Skeletal muscle satellite cell (primary cell): ENCODE data around the gene NBR1.
A peak's percentile ranks its signal among the peaks of the same experiment; 100 is the strongest.
"Not testable (repeated sequence)": the region's sequence is repeated elsewhere in the genome, so short reads cannot be mapped to it uniquely, and the experiment has no call there.

Experiments
- H3K27me3 ChIP-seq: 2 replicates; pipeline ENCODE4 v1.7.0; 2013; ENCODE audit warnings: low read length; ENCODE audit not compliant: control insufficient read depth, insufficient read depth
- H3K36me3 ChIP-seq: 2 replicates; pipeline ENCODE4 v1.7.0; 2013; ENCODE audit warnings: mild to moderate bottlenecking, control low read depth, low read length; ENCODE audit not compliant: insufficient read depth
- H3K4me1 ChIP-seq: 2 replicates; pipeline ENCODE4 v1.7.0; 2013; ENCODE audit warnings: low read length; ENCODE audit not compliant: control insufficient read depth, insufficient read depth
- H3K4me2 ChIP-seq: 2 replicates; pipeline ENCODE4 v1.7.0; 2013; ENCODE audit warnings: mild to moderate bottlenecking, low read length
- H3K4me3 ChIP-seq: 2 replicates; pipeline ENCODE4 v1.7.0; 2013; ENCODE audit warnings: low read length
- H3K9ac ChIP-seq: 2 replicates; pipeline ENCODE4 v1.7.0; 2013; ENCODE audit warnings: mild to moderate bottlenecking, low read depth, low read length, moderate library complexity
- H3K9me3 ChIP-seq: replicated peaks from 2 replicates; pipeline ENCODE4 v1.7.0; 2013; ENCODE audit warnings: mild to moderate bottlenecking, control low read depth, low read length

Gene NBR1

GRCh38 chr17:43165971-43166370 lies 5.0 kb upstream of the NBR1 start:
- H3K4me2 ChIP-seq, H3K36me3 ChIP-seq, H3K4me1 ChIP-seq, H3K27me3 ChIP-seq, H3K9ac ChIP-seq, H3K4me3 ChIP-seq, H3K9me3 ChIP-seq: not testable (repeated sequence)

DNA sequence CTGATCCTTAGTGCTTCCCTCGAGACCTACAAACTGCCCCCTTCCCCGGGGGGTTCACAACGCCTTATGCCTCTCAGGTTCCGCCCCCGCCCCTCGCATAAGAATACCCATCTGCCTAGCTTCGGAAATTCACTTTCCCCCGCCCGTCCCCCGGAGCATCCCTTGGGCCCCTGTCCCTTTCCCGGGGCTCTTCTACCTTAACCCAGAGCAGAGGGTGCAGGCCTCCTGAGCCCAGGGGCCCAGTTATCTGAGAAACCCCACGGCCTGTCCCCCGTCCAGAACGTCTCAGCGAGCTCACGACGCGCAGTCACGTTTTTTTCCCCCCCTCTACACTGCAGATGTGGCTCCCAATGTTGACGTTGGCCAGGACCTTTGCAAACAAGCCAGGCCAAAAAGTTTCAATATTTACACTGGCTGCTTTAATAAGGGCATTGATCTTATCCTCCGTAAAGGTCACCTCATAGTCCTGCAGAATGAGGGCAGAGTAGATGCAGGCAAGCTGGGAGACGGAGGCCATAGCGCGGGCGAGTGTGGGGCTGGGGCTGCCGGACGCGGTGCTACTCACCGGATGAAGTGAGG lies 1.4 kb upstream of the NBR1 start:
- Histone ChIP-seq H3K4me2 (peak overlapping the region; percentile 93), H3K9me3 (no peaks in the 10 kb centered on the region), H3K4me3 (peak overlapping the region; percentile 86), H3K36me3 (no peaks in the 10 kb centered on the region), H3K4me1 (peaks cover 18% of the 10 kb centered on the region), H3K27me3 (no peaks in the 10 kb centered on the region), H3K9ac (peak overlapping the region; percentile 95)

DNA sequence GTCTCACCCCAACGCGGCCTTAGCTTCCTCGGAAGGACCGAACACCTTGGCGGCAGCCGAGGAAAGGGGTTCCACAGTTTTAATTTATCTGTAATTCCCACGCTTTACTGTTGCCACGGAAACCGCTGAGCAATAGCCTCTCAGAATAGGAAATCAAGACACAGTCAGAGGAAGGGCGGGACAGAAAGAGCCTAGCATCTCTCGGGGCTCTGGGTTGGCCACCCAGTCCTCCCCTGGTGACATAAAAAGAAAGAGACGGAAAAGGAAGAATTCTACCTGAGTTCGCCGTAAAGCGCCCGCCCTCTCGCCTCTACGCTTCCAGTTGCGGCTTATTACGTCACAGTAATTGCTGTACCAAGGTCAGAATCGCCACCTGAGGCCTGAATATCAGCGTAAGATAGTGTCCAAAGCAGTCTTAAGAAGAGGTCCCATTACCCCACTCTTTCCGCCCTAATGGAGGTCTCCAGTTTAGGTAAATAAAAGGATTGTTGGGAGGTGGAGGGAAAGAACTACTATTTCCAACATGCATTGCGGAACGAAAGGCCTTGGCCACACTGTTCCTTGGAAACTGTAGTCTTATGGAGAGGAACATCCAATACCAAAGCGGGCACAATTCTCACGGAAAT lies 761 bp upstream of the NBR1 start:
- Histone ChIP-seq H3K36me3 (no peaks in the 10 kb centered on the region), H3K9me3 (no peaks in the 10 kb centered on the region), H3K27me3 (no peaks in the 10 kb centered on the region), H3K9ac (peak overlapping the region; percentile 95), H3K4me2 (peak overlapping the region; percentile 93), H3K4me1 (peaks cover 18% of the 10 kb centered on the region), H3K4me3 (peak overlapping the region; percentile 86)

DNA sequence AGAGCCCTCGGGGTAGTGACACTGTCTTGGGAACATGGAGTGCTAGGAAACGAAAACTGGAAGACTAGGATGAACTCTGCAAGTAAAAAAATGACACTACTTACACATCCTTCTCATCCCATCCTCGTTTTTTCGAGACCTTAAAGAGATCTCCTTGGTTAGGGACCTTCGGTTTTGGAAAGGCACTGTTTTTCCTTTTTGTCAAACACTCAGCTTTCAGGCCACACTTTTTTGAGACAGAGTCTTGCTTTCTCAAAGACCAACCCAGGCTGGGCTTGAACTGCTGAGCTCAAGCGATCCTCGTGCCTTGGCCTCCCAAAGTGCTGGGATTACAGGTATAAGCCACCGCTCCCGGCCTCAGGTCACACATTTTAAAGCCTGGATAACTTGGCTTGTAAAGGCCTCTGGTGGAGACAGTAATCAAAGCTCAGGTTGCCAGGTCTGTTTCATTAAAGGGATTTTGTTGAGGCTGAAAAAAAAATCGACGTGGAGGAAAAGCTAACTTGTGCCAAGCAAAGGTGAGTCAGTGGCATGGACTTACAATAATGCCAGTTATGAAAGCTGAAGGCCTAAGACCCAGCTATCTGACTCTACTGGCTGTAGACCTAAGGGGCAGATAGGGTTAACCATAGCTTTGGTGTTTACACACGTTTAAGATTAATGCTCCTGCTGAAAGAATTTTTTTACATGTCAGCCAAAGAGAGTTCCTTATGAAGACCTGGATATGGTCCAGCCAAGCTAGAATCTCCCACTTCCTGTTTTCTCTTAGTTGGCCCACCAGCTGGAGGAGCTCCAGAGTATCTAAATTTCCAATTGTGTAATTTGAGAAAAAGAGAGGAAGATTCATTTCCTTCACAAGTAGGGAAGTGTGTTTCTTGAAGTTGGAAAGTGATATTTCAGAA lies 823 bp downstream of the NBR1 start:
- Histone ChIP-seq H3K4me3 (peak overlapping the region; percentile 86), H3K27me3 (no peaks in the 10 kb centered on the region)

DNA sequence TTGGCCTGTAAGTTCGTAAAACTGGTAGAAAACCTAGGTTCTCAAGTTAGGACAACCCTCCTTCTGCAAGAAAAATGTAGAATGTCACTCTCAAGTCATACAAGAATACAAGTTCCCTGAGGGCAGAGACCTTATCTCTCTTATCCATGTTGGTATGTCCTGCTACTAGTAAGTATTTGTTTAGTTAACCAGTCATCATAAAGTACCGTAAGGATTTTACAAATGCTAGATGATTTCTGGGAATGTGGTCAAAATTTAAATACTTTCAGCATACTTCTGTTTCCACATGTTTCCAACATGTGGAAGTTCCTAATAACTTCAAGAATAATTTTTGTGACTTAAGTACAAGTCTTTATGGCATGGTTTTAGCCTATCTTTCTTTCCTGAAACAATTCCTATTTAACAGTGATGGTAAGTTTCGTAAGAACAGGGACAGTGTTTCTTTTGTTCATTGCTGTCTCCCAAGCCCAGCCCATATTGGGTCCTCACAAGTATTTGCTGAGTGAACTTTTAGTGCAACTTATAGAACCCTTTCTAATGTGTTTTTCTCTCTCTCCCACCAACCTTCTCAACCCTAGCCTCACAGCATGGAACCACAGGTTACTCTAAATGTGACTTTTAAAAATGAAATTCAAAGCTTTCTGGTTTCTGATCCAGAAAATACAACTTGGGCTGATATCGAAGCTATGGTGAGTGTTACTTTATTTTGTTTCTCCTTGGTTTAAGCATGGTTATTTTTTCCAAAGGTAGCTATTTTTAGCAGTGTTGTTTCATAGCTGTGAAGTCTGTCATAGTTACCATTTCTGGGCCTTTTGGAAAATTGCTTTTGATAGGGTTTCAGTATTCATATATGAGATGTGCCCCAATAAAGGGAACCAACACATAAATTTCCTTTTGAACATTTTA lies 4.5 kb downstream of the NBR1 start:
- H3K9me3 ChIP-seq = no peaks in the 10 kb centered on the region
- H3K9ac ChIP-seq = no peak overlapping the region
- no peak overlapping the region for H3K4me3 ChIP-seq

More for the DNA sequence above, 823 bp downstream of the NBR1 start:
- H3K36me3 ChIP-seq = peaks cover 13% of the 10 kb centered on the region
- peak overlapping the region; percentile 93 for H3K4me2 ChIP-seq
- peaks cover 23% of the 10 kb centered on the region for H3K4me1 ChIP-seq
- H3K9me3 ChIP-seq = no peaks in the 10 kb centered on the region
- H3K9ac ChIP-seq = peak overlapping the region; percentile 95

GRCh38 chr17:43176119-43176570 lies 5.1 kb downstream of the NBR1 start:
- Histone ChIP-seq H3K9ac (no peak overlapping the region), H3K36me3 (peaks cover 51% of the 10 kb centered on the region), H3K9me3 (no peaks in the 10 kb centered on the region), H3K4me1 (peaks cover 17% of the 10 kb centered on the region), H3K27me3 (no peaks in the 10 kb centered on the region), H3K4me3 (no peak overlapping the region), H3K4me2 (no peak overlapping the region)

More for the DNA sequence above, 4.5 kb downstream of the NBR1 start:
- H3K4me2 ChIP-seq = peak overlapping the region; percentile 7
- no peaks in the 10 kb centered on the region for H3K27me3 ChIP-seq
- peaks cover 44% of the 10 kb centered on the region for H3K36me3 ChIP-seq
- peaks cover 17% of the 10 kb centered on the region for H3K4me1 ChIP-seq

DNA sequence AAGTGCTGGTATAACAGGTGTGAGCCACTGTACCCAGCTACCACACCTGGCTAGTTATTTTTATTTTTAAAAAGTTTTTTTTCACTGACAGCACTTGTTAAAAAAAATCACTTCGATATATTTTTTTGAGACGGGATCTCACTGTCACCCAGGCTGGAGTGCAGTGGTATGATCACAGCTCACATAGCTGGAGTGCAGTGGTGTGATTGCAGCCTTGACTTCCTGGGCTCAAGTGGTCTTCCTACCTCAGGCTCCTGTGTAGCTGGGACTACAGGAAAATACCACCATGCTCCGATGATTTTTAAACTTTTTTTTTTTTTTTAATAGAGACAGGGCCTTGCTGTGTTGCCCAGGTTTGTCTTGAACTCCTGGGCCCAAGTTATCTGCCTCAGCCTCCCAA lies 12.9 kb downstream of the NBR1 start:
- no peak overlapping the region for H3K4me3 ChIP-seq
- H3K4me1 ChIP-seq = no peaks in the 10 kb centered on the region
- no peaks in the 10 kb centered on the region for H3K9me3 ChIP-seq
- H3K36me3 ChIP-seq = peaks cover 40% of the 10 kb centered on the region
- H3K27me3 ChIP-seq = no peaks in the 10 kb centered on the region
- H3K9ac ChIP-seq = no peak overlapping the region
- no peak overlapping the region for H3K4me2 ChIP-seq

DNA sequence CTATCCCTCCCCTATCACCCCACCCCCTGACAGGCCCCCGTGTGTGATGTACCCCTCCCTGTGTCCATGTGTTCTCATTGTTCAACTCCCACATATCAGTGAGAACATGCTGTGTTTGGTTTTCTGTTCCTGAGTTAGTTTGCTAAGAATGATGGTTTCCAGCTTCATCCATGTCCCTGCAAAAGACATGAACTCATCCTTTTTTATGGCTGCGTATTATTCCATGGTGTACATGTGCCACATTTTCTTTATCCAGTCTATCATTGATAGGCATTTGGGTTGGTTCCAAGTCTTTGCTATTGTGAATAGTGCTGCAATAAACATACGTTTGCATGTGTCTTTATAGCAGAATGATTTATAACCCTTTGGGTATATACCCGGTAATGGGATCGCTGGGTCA lies 15.6 kb downstream of the NBR1 start:
- not testable (repeated sequence) for H3K4me1 ChIP-seq, H3K27me3 ChIP-seq, H3K9ac ChIP-seq, H3K9me3 ChIP-seq, H3K4me2 ChIP-seq, H3K4me3 ChIP-seq
- peaks cover 44% of the 10 kb centered on the region for H3K36me3 ChIP-seq

DNA sequence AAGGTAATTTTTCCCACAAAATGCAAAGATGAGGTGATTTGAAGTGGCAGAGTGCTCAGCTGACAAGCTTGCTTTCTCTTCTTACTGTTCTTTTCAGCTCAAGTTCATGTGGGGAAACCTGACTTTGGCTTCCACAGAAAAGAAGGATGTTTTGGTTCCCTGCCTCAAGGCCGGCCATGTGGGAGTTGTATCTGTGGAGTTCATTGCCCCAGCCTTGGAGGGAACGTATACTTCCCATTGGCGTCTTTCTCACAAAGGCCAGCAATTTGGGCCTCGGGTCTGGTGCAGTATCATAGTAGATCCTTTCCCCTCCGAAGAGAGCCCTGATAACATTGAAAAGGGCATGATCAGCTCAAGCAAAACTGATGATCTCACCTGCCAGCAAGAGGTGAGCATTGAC lies 22.2 kb downstream of the NBR1 start:
- no peaks in the 10 kb centered on the region for H3K27me3 ChIP-seq
- H3K36me3 ChIP-seq = peaks cover 79% of the 10 kb centered on the region
- no peak overlapping the region for H3K4me3 ChIP-seq
- H3K4me2 ChIP-seq = no peak overlapping the region
- H3K4me1 ChIP-seq = no peaks in the 10 kb centered on the region
- no peaks in the 10 kb centered on the region for H3K9me3 ChIP-seq
- H3K9ac ChIP-seq = no peak overlapping the region

DNA sequence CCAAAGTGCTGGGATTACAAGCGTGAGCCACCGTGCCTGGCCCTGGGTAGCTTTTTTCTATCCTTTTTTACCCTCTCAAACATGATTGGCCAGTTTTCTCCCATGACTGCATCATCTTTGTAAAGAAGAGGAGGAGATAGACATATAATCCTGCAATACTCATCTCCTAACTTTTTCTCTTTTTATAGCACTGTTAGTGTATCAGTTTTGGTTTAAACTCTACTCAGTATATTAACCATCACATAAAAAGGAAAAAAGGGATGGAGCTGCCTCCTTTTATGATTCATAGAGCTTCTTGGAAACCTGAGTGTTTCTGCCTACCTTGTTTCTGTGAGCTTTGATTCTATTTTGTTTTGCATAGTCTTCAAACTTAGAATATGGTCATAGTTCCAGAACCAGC lies 28.6 kb downstream of the NBR1 start:
- no peaks in the 10 kb centered on the region for H3K9me3 ChIP-seq
- no peak overlapping the region for H3K4me2 ChIP-seq
- H3K4me1 ChIP-seq = no peaks in the 10 kb centered on the region
- no peak overlapping the region for H3K9ac ChIP-seq
- H3K27me3 ChIP-seq = no peaks in the 10 kb centered on the region
- H3K36me3 ChIP-seq = peaks cover 75% of the 10 kb centered on the region
- H3K4me3 ChIP-seq = no peak overlapping the region

DNA sequence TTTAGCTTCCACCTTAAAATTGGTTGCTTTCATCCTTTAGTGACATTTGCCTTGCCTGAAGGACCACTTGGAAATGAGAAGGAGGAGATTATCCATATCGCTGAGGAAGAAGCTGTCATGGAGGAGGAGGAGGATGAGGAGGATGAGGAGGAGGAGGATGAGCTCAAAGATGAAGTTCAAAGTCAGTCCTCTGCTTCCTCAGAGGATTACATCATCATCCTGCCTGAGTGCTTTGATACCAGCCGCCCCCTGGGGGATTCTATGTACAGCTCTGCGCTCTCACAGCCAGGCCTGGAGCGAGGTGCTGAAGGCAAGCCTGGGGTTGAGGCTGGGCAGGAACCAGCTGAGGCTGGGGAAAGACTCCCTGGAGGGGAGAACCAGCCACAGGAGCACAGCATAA lies 29.1 kb downstream of the NBR1 start:
- Histone ChIP-seq H3K4me3 (no peak overlapping the region), H3K4me2 (no peak overlapping the region), H3K36me3 (peaks cover 70% of the 10 kb centered on the region), H3K9me3 (no peaks in the 10 kb centered on the region), H3K27me3 (no peaks in the 10 kb centered on the region), H3K4me1 (no peaks in the 10 kb centered on the region), H3K9ac (no peak overlapping the region)
